Measurements from ENCODE around the gene SEC16A.

The SEC16A gene

GRCh38 chr9:136519263-136520052 is 36.6 kb upstream of the SEC16A start:
- DNase-seq (ENCODE audit: low read depth in 2 of 2), result no peak

- no peak for DNase-seq (ENCODE audit: low read depth in 2 of 2)
These were observed 35.8 kb upstream of the SEC16A start for GRCh38 chr9:136518623-136519022.

- no peak for DNase-seq (ENCODE audit: low read depth in 2 of 2)
These were observed 35.1 kb upstream of the SEC16A start for GRCh38 chr9:136517950-136518349.

- no peak for DNase-seq (ENCODE audit: low read depth in 2 of 2)
These were observed 34.3 kb upstream of the SEC16A start for GRCh38 chr9:136517012-136517743.

GRCh38 chr9:136516191-136516654 is 33.4 kb upstream of the SEC16A start:
- no peak for DNase-seq (ENCODE audit: low read depth in 2 of 2)

- no peak for DNase-seq (ENCODE audit: low read depth in 2 of 2)
These were observed 32.4 kb upstream of the SEC16A start for GRCh38 chr9:136515276-136515675.

- DNase-seq (ENCODE audit: low read depth in 2 of 2), result no peak
These were observed 31.3 kb upstream of the SEC16A start for GRCh38 chr9:136514022-136514714.

- DNase-seq (ENCODE audit: low read depth in 2 of 2), result no peak
These were observed 30.4 kb upstream of the SEC16A start for GRCh38 chr9:136513191-136513590.

GRCh38 chr9:136512651-136513071 is 29.8 kb upstream of the SEC16A start:
- DNase-seq (ENCODE audit: low read depth in 2 of 2), result peak in 1 of 2 donors; percentile 35

- DNase-seq (ENCODE audit: low read depth in 2 of 2), result no peak
These were observed 29.1 kb upstream of the SEC16A start for GRCh38 chr9:136511670-136512592.

- DNase-seq (ENCODE audit: low read depth in 2 of 2), result no peak
These were observed 28.4 kb upstream of the SEC16A start for GRCh38 chr9:136511144-136511669.

- DNase-seq (ENCODE audit: low read depth in 2 of 2), result no peak
These were observed 27.7 kb upstream of the SEC16A start for GRCh38 chr9:136510561-136510960.

- no peak for DNase-seq (ENCODE audit: low read depth in 2 of 2)
These were observed 26.7 kb upstream of the SEC16A start for GRCh38 chr9:136509549-136509948.

- no peak for DNase-seq (ENCODE audit: low read depth in 2 of 2)
These were observed 26.1 kb upstream of the SEC16A start for GRCh38 chr9:136508729-136509500.

GRCh38 chr9:136507992-136508375 is 25.1 kb upstream of the SEC16A start:
- no peak for DNase-seq (ENCODE audit: low read depth in 2 of 2)

GRCh38 chr9:136507221-136507991 is 24.6 kb upstream of the SEC16A start:
- DNase-seq (ENCODE audit: low read depth in 2 of 2), result no peak

GRCh38 chr9:136506425-136506824 is 23.6 kb upstream of the SEC16A start:
- no peak for DNase-seq (ENCODE audit: low read depth in 2 of 2)

GRCh38 chr9:136505406-136506403 is 22.9 kb upstream of the SEC16A start:
- DNase-seq (ENCODE audit: low read depth in 2 of 2), result no peak

Data from stimulated activated CD8-positive, alpha-beta memory T cell treated with anti-CD3 and anti-CD28 coated beads, Interleukin-2, amount 100 ng/mL, for 48 hours (primary cell).